NCI-H2227 (cell line): ENCODE data around the gene KRTAP22-2.

Source experiments
- DNase-seq: peaks from one replicate; lab custom pipeline; 2025; ENCODE audit not compliant: unreplicated experiment; lab: John Stamatoyannopoulos, UW

KRTAP22-2 gene

GRCh38 chr21:30563630-30564029 is 26.6 kb downstream of the KRTAP22-2 start:
- no peak for DNase-seq

GRCh38 chr21:30563072-30563471 is 27.1 kb downstream of the KRTAP22-2 start:
- no peak for DNase-seq

GRCh38 chr21:30561957-30562356 is 28.2 kb downstream of the KRTAP22-2 start:
- no peak for DNase-seq

- no peak for DNase-seq
These were observed 28.8 kb downstream of the KRTAP22-2 start, which contains the start of gene KRTAP19-7 for GRCh38 chr21:30561264-30561895. TSS of gene KRTAP19-7 (minus strand) at chr21:30561314. CDS start at chr21:30561289, 25 bp downstream.

GRCh38 chr21:30555095-30555494 is 35.1 kb downstream of the KRTAP22-2 start:
- no peak for DNase-seq

- DNase-seq: no peak
These were observed 37.4 kb downstream of the KRTAP22-2 start for GRCh38 chr21:30552782-30553181.

GRCh38 chr21:30541764-30542163 is 48.4 kb downstream of the KRTAP22-2 start, which contains the start of gene KRTAP19-6:
TSS of gene KRTAP19-6 (minus strand) at chr21:30541864. CDS start at chr21:30541833, 31 bp downstream.
- DNase-seq: no peak
